ENCODE data around the gene SMG6. TPM values are rescaled to one million over a fixed set of nuclear protein-coding genes. Genes with fewer than 3 reads are reported as not detected.

The SMG6 gene
- total RNA-seq, 1 experiment from 2014 or later, result 28.6 TPM

GRCh38 chr17:2025220-2025621, 278.4 kb downstream of the SMG6 start, which contains the start of gene RTN4RL1:
Gene RTN4RL1, minus strand, starts transcription at chr17:2025334. Its CDS starts 469 bp downstream, at chr17:2024865.
- Histone ChIP-seq H2AFZ (ENCODE audit: low read length) (no peak within 1 kb of the TSS), H4K5ac (ENCODE audit: insufficient read length, low read depth, low read length) (no peak within 1 kb of the TSS), H3K79me1 (ENCODE audit: insufficient read depth, low read depth, low read length, poor library complexity, severe bottlenecking) (no peaks in the 10 kb centered on the region), H4K91ac (ENCODE audit: insufficient read length, low read depth, low read length) (no peak within 1 kb of the TSS), H4K8ac (replicated peaks; ENCODE audit: insufficient read length, low read depth, low read length) (no peak within 1 kb of the TSS), H2BK5ac (ENCODE audit: insufficient read length, low read length) (no peak within 1 kb of the TSS), H3K4ac (ENCODE audit: low read depth, low read length) (no peak within 1 kb of the TSS), H3K18ac (ENCODE audit: insufficient read length, low read depth, low read length) (no peak within 1 kb of the TSS), H3K79me2 (ENCODE audit: insufficient read depth, low read length) (no peaks in the 10 kb centered on the region), H3K23ac (ENCODE audit: insufficient read length, low read depth, low read length) (no peak within 1 kb of the TSS), H2BK120ac (ENCODE audit: low read depth, low read length, poor library complexity, severe bottlenecking) (no peak within 1 kb of the TSS), H3K4me1 (ENCODE audit: insufficient read depth, low read length) (no peaks in the 10 kb centered on the region), H3K27ac (ENCODE audit: insufficient read length, low read depth, low read length) (no peak within 1 kb of the TSS), H3K9me3 (ENCODE audit: control insufficient read depth, low read depth, low read length) (no peaks in the 10 kb centered on the region), H3K9ac (ENCODE audit: extremely low read depth, insufficient read length, low read length) (no peak within 1 kb of the TSS), H2BK12ac (ENCODE audit: insufficient read length, low read depth, low read length) (no peak within 1 kb of the TSS), H3K14ac (ENCODE audit: insufficient read depth, low read length) (no peak within 1 kb of the TSS), H2BK20ac (ENCODE audit: low read depth, low read length, poor library complexity, severe bottlenecking) (no peak within 1 kb of the TSS), H2AK5ac (ENCODE audit: insufficient read length, low read length) (no peak within 1 kb of the TSS), H2BK15ac (ENCODE audit: low read depth, low read length) (no peak within 1 kb of the TSS), H3K56ac (ENCODE audit: insufficient read length, low read depth, low read length) (no peak within 1 kb of the TSS), H3K4me2 (ENCODE audit: insufficient read depth, insufficient read length, low read length) (peak within 1 kb of the TSS; percentile 50), H4K20me1 (ENCODE audit: control insufficient read depth, insufficient read depth, insufficient read length) (no peaks in the 10 kb centered on the region), H3K23me2 (ENCODE audit: insufficient read length, low read depth, low read length, poor library complexity, severe bottlenecking) (peaks cover 23% of the 10 kb centered on the region), H3T11ph (ENCODE audit: low read length) (no peak within 1 kb of the TSS), H3K27me3 (ENCODE audit: insufficient read depth, low read length) (peaks cover 63% of the 10 kb centered on the region)
- peak; percentile 78 for DNase-seq
- H3K36me3 Mint-ChIP-seq (ENCODE audit: insufficient read depth in 1 of 3, low read depth in 3 of 3), result no peaks in the 10 kb centered on the region; a peak in 1 of 7 replicates
- H3K4me3 Mint-ChIP-seq, result peak within 1 kb of the TSS; percentile 49 to 81
- WGBS (ENCODE audit: extremely low coverage, insufficient read length, low lambda C conversion rate), result no CpG with 5 or more reads among the region's 47 CpGs
- H3K27me3 Mint-ChIP-seq (ENCODE audit: low read depth), result peaks cover 91% of the 10 kb centered on the region
- TF ChIP-seq CTCF (conservative IDR thresholded peaks at IDR 0.05), result no peak
- H3K27ac Mint-ChIP-seq, result no peak within 1 kb of the TSS
- peaks cover 5 to 6% of the 10 kb centered on the region in 2 experiments; a peak in 4 of 5 replicates for H3K9me3 Mint-ChIP-seq
- H3K4me1 Mint-ChIP-seq, result peaks cover 9 to 19% of the 10 kb centered on the region in 2 experiments
